Left lung (tissue), 10 donors: ENCODE measurements around the gene SRRD. TPM values are rescaled to one million over a fixed set of nuclear protein-coding genes. Genes with fewer than 3 reads are reported as not detected.

Experiments used
- ATAC-seq: fragments of 200-7000 bp; cut with Tn5 transposase; one replicate; pipeline ENCODE4 v1.9.1; 2020; ENCODE audit warnings: moderate library complexity
- DNase-seq, 4 donors: peaks; one replicate each; pipeline ENCODE4 v3.0.0-alpha.2; 2013 to 2020
- H3K27ac ChIP-seq, 2 donors: fragments of 200-600 bp; sonication (generic) in 1 of 2; one replicate each; pipeline versions ENCODE4 v1.5.0 to v1.8.0; 2020 to 2021
- H3K27me3 ChIP-seq, 2 donors: fragments of 200-600 bp; sonication (generic) in 1 of 2; one replicate each; pipeline versions ENCODE4 v1.5.0 to v1.8.0; 2020 to 2021
- H3K36me3 ChIP-seq, 2 donors: fragments of 200-600 bp; sonication (generic) in 1 of 2; one replicate each; pipeline versions ENCODE4 v1.5.0 to v1.8.0; 2020 to 2021
- H3K4me1 ChIP-seq, 2 donors: fragments of 200-600 bp; one replicate each; pipeline ENCODE4 v1.8.0; 2021
- H3K4me3 ChIP-seq, 2 donors: fragments of 200-600 bp; sonication (generic) in 1 of 2; one replicate each; pipeline versions ENCODE4 v1.5.0 to v1.8.0; 2020 to 2021; ENCODE audit warnings: mild to moderate bottlenecking in 1 of 2
- H3K9me3 ChIP-seq, 2 donors: fragments of 200-600 bp; sonication (generic) in 1 of 2; one replicate each; pipeline versions ENCODE4 v1.5.0 to v1.8.0; 2020 to 2021
- intact Hi-C, 2 donors: fragments of 100-400 bp; cut with DNase I; formaldehyde crosslinking; loops; one replicate each; pipeline versions ENCODE4 v1.11.2 to v1.14.2; 2022
- polyA plus RNA-seq, 6 donors: library from polyadenylated mRNA; unstranded; fragments of 120-200 nt; gene quantifications; one replicate each; pipeline ENCODE4 v1.2.1, GENCODE V29; 2013; ENCODE audit not compliant: insufficient read length in 6 of 6
- total RNA-seq, 2 donors: library from RNA; stranded (reverse); fragmentation: NEBNext Ultra II Directional; extraction: Animal tissue kit (Norgen Biotek cat#: 25700); gene quantifications; one replicate each; pipeline ENCODE4 v1.2.1, GENCODE V29; 2021
- TF ChIP-seq, protein P1 (sequence below), 2 donors: fragments of 200-600 bp; sonication (generic) in 1 of 2; IDR thresholded peaks; one replicate each; pipeline versions ENCODE4 v1.5.0 to v1.8.0; 2021; ENCODE audit warnings: antibody characterized with exemption in 2 of 2
- donor health status: DM: no; HTN: yes; CAD: no.
- donor health status: DM: no; HTN: no; CAD: no.

Gene SRRD
- total and polyA plus RNA-seq, 8 donors: 18.5 to 33.1 (median 29.4) TPM

DNA sequence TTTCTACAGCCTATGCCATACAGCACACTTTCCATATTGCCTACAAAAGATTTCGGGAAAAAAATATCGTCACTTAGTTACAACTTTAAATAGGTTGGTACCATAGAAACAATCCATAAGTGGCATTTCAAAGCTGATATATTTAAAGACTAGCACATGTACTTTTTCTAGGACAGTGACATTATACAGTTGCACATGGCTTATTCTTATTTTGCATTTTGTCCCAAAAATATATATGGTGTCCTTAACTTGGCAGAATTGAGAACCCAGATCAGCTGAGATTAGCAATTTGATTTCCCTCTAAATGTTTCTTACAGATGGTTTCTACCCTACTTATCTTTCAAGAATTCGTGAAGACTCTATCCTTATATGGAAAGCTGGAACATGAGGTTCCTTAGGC, 32.3 kb downstream of the SRRD start:
- no peaks in the 10 kb centered on the region for H3K36me3 ChIP-seq
- no peak overlapping the region for H3K4me3 ChIP-seq
- H3K27me3 ChIP-seq: no peaks in the 10 kb centered on the region
- ATAC-seq (no peak), DNase-seq (no peak)
- no peaks in the 10 kb centered on the region for H3K9me3 ChIP-seq
- H3K4me1 ChIP-seq: peaks cover 13 to 22% of the 10 kb centered on the region in 2 donors
- H3K27ac ChIP-seq: no peak overlapping the region
- intact Hi-C loops: no loop called here
- TF ChIP-seq, protein P1, sequence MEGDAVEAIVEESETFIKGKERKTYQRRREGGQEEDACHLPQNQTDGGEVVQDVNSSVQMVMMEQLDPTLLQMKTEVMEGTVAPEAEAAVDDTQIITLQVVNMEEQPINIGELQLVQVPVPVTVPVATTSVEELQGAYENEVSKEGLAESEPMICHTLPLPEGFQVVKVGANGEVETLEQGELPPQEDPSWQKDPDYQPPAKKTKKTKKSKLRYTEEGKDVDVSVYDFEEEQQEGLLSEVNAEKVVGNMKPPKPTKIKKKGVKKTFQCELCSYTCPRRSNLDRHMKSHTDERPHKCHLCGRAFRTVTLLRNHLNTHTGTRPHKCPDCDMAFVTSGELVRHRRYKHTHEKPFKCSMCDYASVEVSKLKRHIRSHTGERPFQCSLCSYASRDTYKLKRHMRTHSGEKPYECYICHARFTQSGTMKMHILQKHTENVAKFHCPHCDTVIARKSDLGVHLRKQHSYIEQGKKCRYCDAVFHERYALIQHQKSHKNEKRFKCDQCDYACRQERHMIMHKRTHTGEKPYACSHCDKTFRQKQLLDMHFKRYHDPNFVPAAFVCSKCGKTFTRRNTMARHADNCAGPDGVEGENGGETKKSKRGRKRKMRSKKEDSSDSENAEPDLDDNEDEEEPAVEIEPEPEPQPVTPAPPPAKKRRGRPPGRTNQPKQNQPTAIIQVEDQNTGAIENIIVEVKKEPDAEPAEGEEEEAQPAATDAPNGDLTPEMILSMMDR (IDR thresholded peaks at IDR 0.05): no peak

DNA sequence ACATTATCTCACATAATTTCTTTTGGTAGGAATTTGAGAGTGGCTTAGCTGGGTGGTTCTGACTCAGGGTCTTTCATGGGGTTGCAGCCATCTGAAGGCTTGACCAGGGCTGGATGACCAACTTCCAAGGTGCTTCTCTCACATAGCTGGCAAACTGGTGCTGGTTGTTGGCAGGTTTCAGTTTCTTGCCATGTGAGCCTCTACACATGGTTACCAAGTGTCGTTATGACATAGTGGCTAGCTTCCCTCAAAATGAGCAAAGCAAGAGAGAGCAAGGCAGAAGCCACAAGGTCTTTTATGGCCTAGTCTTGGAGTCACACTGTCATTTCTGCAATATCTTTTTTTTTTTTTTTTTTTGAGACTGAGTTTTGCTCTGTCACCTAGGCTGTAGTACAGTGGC, 32.8 kb downstream of the SRRD start:
- no peaks in the 10 kb centered on the region for H3K36me3 ChIP-seq
- no peaks in the 10 kb centered on the region for H3K27me3 ChIP-seq
- no peak overlapping the region for H3K4me3 ChIP-seq
- H3K9me3 ChIP-seq: no peaks in the 10 kb centered on the region
- ATAC-seq (no peak), DNase-seq (no peak)
- H3K4me1 ChIP-seq: peaks cover 9 to 17% of the 10 kb centered on the region in 2 donors
- intact Hi-C loops: no loop called here
- H3K27ac ChIP-seq: no peak overlapping the region
- TF ChIP-seq, protein P1 (IDR thresholded peaks at IDR 0.05): no peak

DNA sequence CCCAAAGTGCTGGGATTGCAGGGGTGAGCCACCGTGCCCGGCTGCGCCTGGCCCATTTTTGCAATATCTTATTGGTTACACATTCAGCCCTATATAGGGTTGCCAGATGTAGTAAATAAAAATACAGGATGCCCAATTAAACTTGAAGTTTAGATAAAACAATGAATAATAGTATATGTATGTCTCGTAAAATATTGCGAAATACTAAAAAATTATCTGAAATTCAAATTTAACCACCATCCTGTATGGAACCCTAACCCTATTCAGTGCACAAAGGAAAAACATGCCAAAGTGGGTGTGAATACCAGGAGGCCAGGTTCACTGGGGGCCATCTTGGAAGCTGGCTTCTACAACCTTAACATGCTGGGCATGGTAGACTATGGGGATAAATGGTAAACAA, 33.8 kb downstream of the SRRD start:
- TF ChIP-seq, protein P1 (IDR thresholded peaks at IDR 0.05): no peak
- peaks cover 7 to 12% of the 10 kb centered on the region in 2 donors for H3K4me1 ChIP-seq
- no peak for ATAC-seq

DNA sequence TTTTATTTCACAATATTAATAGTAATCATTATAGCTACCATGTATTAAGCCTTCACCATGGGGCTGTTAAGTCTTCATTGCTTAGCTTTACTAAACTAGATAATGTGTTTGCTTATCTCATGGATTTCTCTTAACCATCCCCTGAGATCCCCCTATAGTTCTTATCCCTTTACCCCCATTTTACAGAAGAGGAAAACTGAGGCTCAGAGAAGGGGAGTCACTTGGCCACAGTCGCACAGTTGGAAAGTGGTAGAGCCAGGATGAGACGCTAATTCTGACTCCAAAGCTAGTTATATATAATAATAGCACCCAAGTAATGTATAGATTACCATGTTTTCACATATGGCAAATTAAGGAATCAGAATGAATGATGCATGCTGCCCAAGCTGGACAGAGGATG, 38.3 kb downstream of the SRRD start:
- DNase-seq (no peak), ATAC-seq (no peak)
- H3K36me3 ChIP-seq: peaks cover 0 to 42% of the 10 kb centered on the region in 2 donors
- intact Hi-C loops: no loop called here
- TF ChIP-seq, protein P1 (IDR thresholded peaks at IDR 0.05): no peak
- H3K4me3 ChIP-seq: no peak overlapping the region
- no peaks in the 10 kb centered on the region for H3K4me1 ChIP-seq
- H3K9me3 ChIP-seq: no peaks in the 10 kb centered on the region
- no peak overlapping the region for H3K27ac ChIP-seq
- H3K27me3 ChIP-seq: no peaks in the 10 kb centered on the region

More for the DNA sequence above, 33.8 kb downstream of the SRRD start:
- Histone ChIP-seq H3K36me3 (no peaks in the 10 kb centered on the region), H3K27ac (no peak overlapping the region), H3K9me3 (no peaks in the 10 kb centered on the region), H3K27me3 (no peaks in the 10 kb centered on the region), H3K4me3 (no peak overlapping the region)
- DNase-seq: no peak
- intact Hi-C loops: no loop called here

DNA sequence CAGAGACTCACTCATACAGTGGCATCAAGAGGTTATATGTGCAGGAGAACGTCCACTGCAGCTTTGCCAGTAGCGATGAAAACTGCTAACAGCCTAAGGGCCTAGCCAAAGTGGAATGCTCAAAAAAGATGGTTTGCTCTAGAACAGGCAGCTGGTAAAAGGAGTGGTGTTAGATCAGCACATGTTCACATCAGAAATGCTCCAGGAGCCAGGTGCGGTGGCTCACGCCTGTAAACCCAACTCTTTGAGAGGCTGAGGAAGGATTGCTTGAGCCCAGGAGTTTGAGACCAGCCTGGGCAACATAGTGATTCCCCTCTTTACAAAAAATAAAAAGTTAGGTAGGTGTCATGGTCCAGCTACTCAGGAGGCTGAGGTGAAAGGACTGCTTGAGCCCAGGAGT, 38.9 kb downstream of the SRRD start:
- no peak for DNase-seq
- Histone ChIP-seq H3K36me3 (peaks cover 0 to 48% of the 10 kb centered on the region in 2 donors), H3K4me3 (no peak overlapping the region), H3K27me3 (no peaks in the 10 kb centered on the region), H3K27ac (no peak overlapping the region), H3K4me1 (no peaks in the 10 kb centered on the region), H3K9me3 (no peaks in the 10 kb centered on the region)
- ATAC-seq: no peak
- TF ChIP-seq, protein P1 (IDR thresholded peaks at IDR 0.05): no peak
- intact Hi-C loops: no loop called here
